Progenitor cell of endocrine pancreas (in vitro differentiated cells): ENCODE results near the gene EIF1AY. TPM values are rescaled to one million over a fixed set of nuclear protein-coding genes. Genes with fewer than 3 reads are reported as not detected.

Experiments
- DNase-seq: peaks from one replicate; pipeline ENCODE4 v3.0.0; 2021; ENCODE audit warnings: low spot score; ENCODE audit not compliant: unreplicated experiment
- H3K27ac Mint-ChIP-seq: 2 replicates; pipeline ENCODE4 v1.8.0; 2021; ENCODE audit warnings: mild to moderate bottlenecking, moderate library complexity, mixed read lengths
- H3K27me3 Mint-ChIP-seq: 2 replicates; pipeline ENCODE4 v1.8.0; 2021; ENCODE audit warnings: mixed read lengths
- H3K36me3 Mint-ChIP-seq: 2 replicates; pipeline ENCODE4 v1.8.0; 2022; ENCODE audit warnings: mixed read lengths; ENCODE audit not compliant: insufficient read depth
- H3K4me1 Mint-ChIP-seq: 2 replicates; pipeline ENCODE4 v1.8.0; 2021; ENCODE audit warnings: low read depth, mixed read lengths
- H3K4me3 Mint-ChIP-seq: 2 replicates; pipeline ENCODE4 v1.8.0; 2021; ENCODE audit warnings: low read depth, mild to moderate bottlenecking, moderate library complexity, mixed read lengths
- H3K9me3 Mint-ChIP-seq: 2 replicates; pipeline ENCODE4 v1.8.0; 2021; ENCODE audit warnings: low read depth, mixed read lengths
- total RNA-seq: library from RNA; stranded (reverse); gene quantifications from 2 replicates; pipeline ENCODE4 v1.2.1, GENCODE V29; 2021
- TF ChIP-seq, protein P1 (sequence below): fragments of 200-600 bp; sonication (generic); IDR thresholded peaks from one replicate; pipeline ENCODE4 v1.5.0; 2021; ENCODE audit warnings: antibody characterized with exemption, mild to moderate bottlenecking; ENCODE audit not compliant: unreplicated experiment

The EIF1AY gene
- total RNA-seq, 1 donor from 2014 or later: not detected

DNA sequence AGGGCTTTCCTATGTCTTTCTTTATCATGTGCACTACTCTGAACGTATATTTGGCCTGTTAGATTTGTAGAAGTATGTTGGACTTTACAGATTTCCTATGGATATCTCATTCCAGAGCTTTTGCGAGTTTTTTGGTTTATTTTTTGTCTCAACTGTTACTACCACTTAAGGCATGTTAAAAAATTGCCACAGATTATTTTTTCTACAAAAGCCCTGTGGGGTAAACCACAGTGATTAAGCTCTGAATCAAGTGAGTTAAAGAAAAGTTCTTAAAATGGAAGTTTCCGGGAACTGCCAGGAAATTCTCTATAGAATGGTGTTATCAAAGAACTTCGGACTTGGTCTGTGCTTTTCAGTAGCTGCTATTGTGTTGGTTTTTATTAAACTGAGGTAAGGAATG, 10.6 kb downstream of the EIF1AY start:
- no peaks in the 10 kb centered on the region for H3K27me3 Mint-ChIP-seq
- TF ChIP-seq, protein P1, sequence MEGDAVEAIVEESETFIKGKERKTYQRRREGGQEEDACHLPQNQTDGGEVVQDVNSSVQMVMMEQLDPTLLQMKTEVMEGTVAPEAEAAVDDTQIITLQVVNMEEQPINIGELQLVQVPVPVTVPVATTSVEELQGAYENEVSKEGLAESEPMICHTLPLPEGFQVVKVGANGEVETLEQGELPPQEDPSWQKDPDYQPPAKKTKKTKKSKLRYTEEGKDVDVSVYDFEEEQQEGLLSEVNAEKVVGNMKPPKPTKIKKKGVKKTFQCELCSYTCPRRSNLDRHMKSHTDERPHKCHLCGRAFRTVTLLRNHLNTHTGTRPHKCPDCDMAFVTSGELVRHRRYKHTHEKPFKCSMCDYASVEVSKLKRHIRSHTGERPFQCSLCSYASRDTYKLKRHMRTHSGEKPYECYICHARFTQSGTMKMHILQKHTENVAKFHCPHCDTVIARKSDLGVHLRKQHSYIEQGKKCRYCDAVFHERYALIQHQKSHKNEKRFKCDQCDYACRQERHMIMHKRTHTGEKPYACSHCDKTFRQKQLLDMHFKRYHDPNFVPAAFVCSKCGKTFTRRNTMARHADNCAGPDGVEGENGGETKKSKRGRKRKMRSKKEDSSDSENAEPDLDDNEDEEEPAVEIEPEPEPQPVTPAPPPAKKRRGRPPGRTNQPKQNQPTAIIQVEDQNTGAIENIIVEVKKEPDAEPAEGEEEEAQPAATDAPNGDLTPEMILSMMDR: no peak
- no peaks in the 10 kb centered on the region for H3K9me3 Mint-ChIP-seq
- no peaks in the 10 kb centered on the region for H3K36me3 Mint-ChIP-seq
- H3K4me1 Mint-ChIP-seq: no peaks in the 10 kb centered on the region
- DNase-seq: no peak
- H3K27ac Mint-ChIP-seq: no peak overlapping the region
- no peak overlapping the region for H3K4me3 Mint-ChIP-seq

Other genes with a start within 250 kb of the EIF1AY start
- gene RPS4Y2, start 180.3 kb downstream of the EIF1AY start, total RNA-seq: not detected in 2 replicates